ENCODE data around the gene CELF5.
A peak's percentile ranks its signal among the peaks of the same experiment; 100 is the strongest.
"Not testable (repeated sequence)": the region's sequence is repeated elsewhere in the genome, so short reads cannot be mapped to it uniquely, and the experiment has no call there.

Gene CELF5

GRCh38 chr19:3295581-3295980 lies 71.1 kb downstream of the CELF5 start:
- no peak for DNase-seq

GRCh38 chr19:3296034-3296433 lies 71.6 kb downstream of the CELF5 start:
- no peak for DNase-seq

- DNase-seq = no peak
Measured at GRCh38 chr19:3296446-3296845, 72.0 kb downstream of the CELF5 start.

GRCh38 chr19:3298853-3299449 lies 74.5 kb downstream of the CELF5 start:
- DNase-seq = no peak

- not testable (repeated sequence) for DNase-seq
Measured at GRCh38 chr19:3300566-3300965, 76.1 kb downstream of the CELF5 start.

GRCh38 chr19:3302755-3303154 lies 78.3 kb downstream of the CELF5 start:
- no peak for DNase-seq

GRCh38 chr19:3304871-3305423 lies 80.5 kb downstream of the CELF5 start:
- DNase-seq = peak; percentile 90

- DNase-seq = no peak
Measured at GRCh38 chr19:3309724-3310123, 85.3 kb downstream of the CELF5 start.

- no peak for DNase-seq
Measured at GRCh38 chr19:3310280-3310679, 85.8 kb downstream of the CELF5 start.

- no peak for DNase-seq
Measured at GRCh38 chr19:3310711-3311110, 86.2 kb downstream of the CELF5 start.

GRCh38 chr19:3313199-3313575 lies 88.7 kb downstream of the CELF5 start:
- no peak for DNase-seq

GRCh38 chr19:3314962-3315675 lies 90.7 kb downstream of the CELF5 start:
- no peak for DNase-seq

GRCh38 chr19:3315676-3315973 lies 91.2 kb downstream of the CELF5 start:
- no peak for DNase-seq

- DNase-seq = no peak
Measured at GRCh38 chr19:3316132-3316648, 91.7 kb downstream of the CELF5 start.

GRCh38 chr19:3316659-3317207 lies 92.3 kb downstream of the CELF5 start:
- DNase-seq = no peak

- no peak for DNase-seq
Measured at GRCh38 chr19:3319643-3320353, 95.3 kb downstream of the CELF5 start.

GRCh38 chr19:3320354-3320670 lies 95.9 kb downstream of the CELF5 start:
- DNase-seq = no peak

GRCh38 chr19:3320853-3321252 lies 96.4 kb downstream of the CELF5 start:
- no peak for DNase-seq

- no peak for DNase-seq
Measured at GRCh38 chr19:3321696-3322095, 97.2 kb downstream of the CELF5 start.

GRCh38 chr19:3322199-3322978 lies 97.9 kb downstream of the CELF5 start:
- no peak for DNase-seq

GRCh38 chr19:3323026-3323425 lies 98.6 kb downstream of the CELF5 start:
- no peak for DNase-seq

GRCh38 chr19:3323658-3324057 lies 99.2 kb downstream of the CELF5 start:
- no peak for DNase-seq

GRCh38 chr19:3324405-3324856 lies 100.0 kb downstream of the CELF5 start:
- peak; percentile 20 for DNase-seq
